GM13976 (cell line): ENCODE data around the gene TMED9.

Source experiments
- DNase-seq: peaks from one replicate; pipeline ENCODE4 v3.0.0; 2012; ENCODE audit warnings: low spot score
- CTCF ChIP-seq: IDR thresholded peaks from 2 replicates; pipeline ENCODE4 v1.5.1; 2012; ENCODE audit warnings: borderline replicate concordance, mild to moderate bottlenecking; ENCODE audit not compliant: insufficient read depth; ENCODE audit errors: extremely low read depth, missing control alignments, control extremely low read depth
- in situ Hi-C: fragments of 300-500 bp; cut with MboI; formaldehyde crosslinking; loops from one replicate; pipeline ENCODE4 v1.12.0; 2022; ENCODE audit warnings: low sequenced_read_pairs, mixed read lengths, inconsistent platforms; ENCODE audit not compliant: unreplicated experiment

TMED9 gene

GRCh38 chr5:177600508-177601018 is 8.6 kb downstream of the TMED9 start:
- in situ Hi-C loops, result loop anchor here (25.0 kb wide), 1 partner anchor 462 kb away; no protein-coding TSS in a partner anchor
- no peak for TF ChIP-seq CTCF
- DNase-seq, result no peak

- in situ Hi-C loops, result loop anchor here (25.0 kb wide), 1 partner anchor 461 kb away; no protein-coding TSS in a partner anchor
- DNase-seq, result no peak
- TF ChIP-seq CTCF, result no peak
Measured at GRCh38 chr5:177601126-177601525, 9.1 kb downstream of the TMED9 start.

- no peak for DNase-seq
- in situ Hi-C loops, result loop anchor here (25.0 kb wide), 1 partner anchor 460 kb away; no protein-coding TSS in a partner anchor
- TF ChIP-seq CTCF, result no peak
Measured at GRCh38 chr5:177601577-177602457, 9.8 kb downstream of the TMED9 start.

GRCh38 chr5:177602458-177602830 is 10.4 kb downstream of the TMED9 start:
- in situ Hi-C loops, result loop anchor here (25.0 kb wide), 1 partner anchor 460 kb away; no protein-coding TSS in a partner anchor
- DNase-seq, result no peak

GRCh38 chr5:177603631-177604030 is 11.6 kb downstream of the TMED9 start:
- no peak for DNase-seq
- TF ChIP-seq CTCF, result no peak
- in situ Hi-C loops, result loop anchor here (25.0 kb wide), 1 partner anchor 459 kb away; no protein-coding TSS in a partner anchor

More at GRCh38 chr5:177602458-177602830, 10.4 kb downstream of the TMED9 start:
- TF ChIP-seq CTCF, result no peak

GRCh38 chr5:177604116-177604521 is 12.1 kb downstream of the TMED9 start:
- in situ Hi-C loops, result loop anchor here (25.0 kb wide), 1 partner anchor 458 kb away; no protein-coding TSS in a partner anchor

More at GRCh38 chr5:177604116-177604521, 12.1 kb downstream of the TMED9 start:
- no peak for DNase-seq
- TF ChIP-seq CTCF, result no peak
